Mucosa of stomach (tissue), 1 donor: ENCODE data around the gene LRP2BP.

Experiments used
- H3K27me3 ChIP-seq: one replicate; pipeline ENCODE4 v1.7.0; 2013; ENCODE audit warnings: mild to moderate bottlenecking, low read length; ENCODE audit not compliant: control insufficient read depth, insufficient read depth
- H3K36me3 ChIP-seq: one replicate; pipeline ENCODE4 v1.7.0; 2013; ENCODE audit warnings: low read length; ENCODE audit not compliant: control insufficient read depth, insufficient read depth
- H3K4me1 ChIP-seq: one replicate; pipeline ENCODE4 v1.7.0; 2013; ENCODE audit warnings: mild to moderate bottlenecking, low read length; ENCODE audit not compliant: control insufficient read depth, insufficient read depth
- H3K4me3 ChIP-seq: one replicate; pipeline ENCODE4 v1.7.0; 2013; ENCODE audit warnings: low read length
- H3K9ac ChIP-seq: one replicate; pipeline ENCODE4 v1.7.0; 2013; ENCODE audit warnings: mild to moderate bottlenecking, low read length, moderate library complexity
- H3K9me3 ChIP-seq: one replicate; pipeline ENCODE4 v1.7.0; 2013; ENCODE audit warnings: mild to moderate bottlenecking, low read length, moderate library complexity; ENCODE audit not compliant: control insufficient read depth
- donor health status: Pancreatic carcinoma.

LRP2BP gene

DNA sequence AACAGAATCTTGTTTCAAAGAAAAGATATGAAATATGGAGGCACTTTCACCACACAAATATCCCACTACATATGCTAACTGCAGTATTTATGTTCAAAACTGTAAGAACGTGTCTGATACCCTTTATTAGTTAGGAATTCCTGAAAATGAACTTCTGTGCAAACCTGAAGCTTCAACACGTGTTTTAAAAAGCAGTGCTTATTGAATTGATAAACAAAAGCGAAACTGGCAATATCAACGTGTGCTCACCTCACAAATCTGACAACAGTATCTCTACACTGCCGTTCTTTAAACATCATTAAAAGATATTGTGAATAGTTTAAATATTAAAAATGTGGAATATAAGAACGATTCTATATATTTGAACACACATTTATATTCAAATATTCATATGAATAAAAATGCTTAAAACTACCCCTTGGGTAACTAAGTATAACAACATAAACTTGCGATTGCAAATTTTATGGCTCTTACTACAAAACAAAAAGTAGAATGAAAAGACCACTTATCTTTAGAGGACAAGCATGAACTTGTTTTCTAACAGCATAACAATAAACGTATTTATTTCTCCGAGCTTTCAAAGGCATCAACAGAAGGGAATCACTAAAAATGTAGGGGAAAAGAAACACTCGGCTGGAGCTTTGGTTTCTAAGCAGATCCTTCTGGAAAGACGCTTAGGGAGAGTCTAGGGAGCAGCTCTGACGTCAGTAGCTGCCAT, at the start of gene LRP2BP:
Gene LRP2BP, minus strand, starts transcription at position 687 of the 718 bp plus-strand sequence. CDS start 17,738 bp downstream, outside the sequence.
- H3K4me3 ChIP-seq = peak within 1 kb of the TSS; percentile 95
- H3K4me1 ChIP-seq = peaks cover 18% of the 10 kb centered on the region
- no peaks in the 10 kb centered on the region for H3K27me3 ChIP-seq
- peak within 1 kb of the TSS; percentile 92 for H3K9ac ChIP-seq
- no peaks in the 10 kb centered on the region for H3K36me3 ChIP-seq
- H3K9me3 ChIP-seq = no peaks in the 10 kb centered on the region

DNA sequence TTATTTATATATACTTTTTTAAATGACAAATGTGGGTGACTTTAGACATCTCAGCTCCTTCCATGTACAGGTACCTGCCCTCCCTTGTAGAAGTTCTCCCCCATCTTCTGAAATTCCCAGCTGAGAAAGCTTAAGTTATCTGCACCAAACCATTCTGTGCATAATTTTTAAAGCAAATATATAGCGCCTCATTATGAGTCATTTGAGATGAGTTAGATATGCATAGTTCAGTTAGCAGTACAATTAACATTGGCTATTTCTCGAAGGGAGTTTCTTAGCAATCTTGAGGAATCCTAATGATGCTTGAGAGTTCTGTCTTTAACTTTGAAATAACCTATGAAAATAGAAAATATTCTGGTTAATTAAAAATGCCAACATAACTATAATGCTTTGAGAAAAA, 49.5 kb upstream of the LRP2BP start:
- Histone ChIP-seq H3K4me1 (no peaks in the 10 kb centered on the region), H3K27me3 (no peaks in the 10 kb centered on the region), H3K9ac (no peak overlapping the region), H3K36me3 (no peaks in the 10 kb centered on the region), H3K4me3 (no peak overlapping the region), H3K9me3 (no peaks in the 10 kb centered on the region)

DNA sequence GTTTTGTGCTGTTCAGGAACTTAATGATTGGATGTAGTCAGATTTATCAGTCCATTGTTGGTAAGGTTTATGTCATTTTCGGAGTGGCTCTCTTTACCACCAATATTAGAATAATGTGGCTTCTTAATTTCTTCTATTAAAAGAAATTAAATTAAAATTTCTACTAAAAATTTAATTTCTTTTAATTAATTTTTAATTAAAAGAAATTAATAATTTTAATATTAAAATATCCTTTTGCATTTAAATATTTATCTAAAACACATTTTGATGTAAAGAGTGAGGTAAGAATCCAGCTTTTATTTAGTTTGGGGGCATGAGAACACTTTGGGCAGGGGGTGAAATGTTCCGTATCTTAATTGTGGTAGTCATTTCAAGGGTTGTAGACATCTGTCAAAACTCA, 45.8 kb upstream of the LRP2BP start:
- Histone ChIP-seq H3K9me3 (no peaks in the 10 kb centered on the region), H3K36me3 (no peaks in the 10 kb centered on the region), H3K9ac (no peak overlapping the region), H3K4me3 (no peak overlapping the region), H3K27me3 (no peaks in the 10 kb centered on the region), H3K4me1 (no peaks in the 10 kb centered on the region)

DNA sequence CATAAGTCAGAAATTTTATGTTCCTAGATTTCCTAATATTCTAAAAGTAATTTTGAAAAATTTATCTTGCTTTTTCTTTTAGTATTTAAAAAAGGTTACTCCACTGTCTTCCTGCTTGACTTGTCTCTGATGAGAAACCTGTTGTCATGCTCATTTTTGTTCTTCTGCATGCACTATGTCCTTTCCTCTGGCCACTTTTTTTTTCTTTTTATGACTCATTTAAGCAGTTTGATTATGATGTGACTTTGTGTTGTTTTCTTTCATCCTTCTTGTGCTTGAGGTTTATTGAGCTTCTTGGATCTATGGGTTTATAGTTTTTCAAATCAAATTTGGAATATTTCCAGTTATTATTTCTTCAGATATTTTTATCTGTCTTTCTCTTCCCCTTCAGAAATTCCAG, 42.1 kb upstream of the LRP2BP start:
- Histone ChIP-seq H3K4me1 (no peaks in the 10 kb centered on the region), H3K9me3 (no peaks in the 10 kb centered on the region), H3K4me3 (no peak overlapping the region), H3K36me3 (no peaks in the 10 kb centered on the region), H3K27me3 (no peaks in the 10 kb centered on the region), H3K9ac (no peak overlapping the region)

DNA sequence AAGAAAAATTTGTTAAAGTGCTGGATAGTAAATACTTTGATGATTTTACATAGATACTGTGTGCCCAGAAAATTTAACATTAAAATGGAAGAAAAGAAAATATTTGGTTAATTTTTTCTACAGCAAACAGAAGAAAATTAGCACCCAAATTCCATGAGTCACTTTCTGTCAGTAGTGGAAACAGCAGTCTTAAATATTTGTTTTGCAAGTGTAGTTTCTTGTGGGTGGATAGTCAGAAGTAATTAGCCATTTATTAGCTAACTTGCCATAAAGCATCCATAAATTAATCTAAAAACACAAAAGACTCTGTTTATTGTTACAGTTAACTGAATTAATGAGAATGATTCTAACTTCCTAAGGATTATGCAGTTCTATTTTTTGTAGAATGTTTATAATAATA, 39.7 kb upstream of the LRP2BP start:
- H3K36me3 ChIP-seq = no peaks in the 10 kb centered on the region
- no peak overlapping the region for H3K4me3 ChIP-seq
- no peaks in the 10 kb centered on the region for H3K27me3 ChIP-seq
- no peaks in the 10 kb centered on the region for H3K4me1 ChIP-seq
- no peaks in the 10 kb centered on the region for H3K9me3 ChIP-seq
- no peak overlapping the region for H3K9ac ChIP-seq

DNA sequence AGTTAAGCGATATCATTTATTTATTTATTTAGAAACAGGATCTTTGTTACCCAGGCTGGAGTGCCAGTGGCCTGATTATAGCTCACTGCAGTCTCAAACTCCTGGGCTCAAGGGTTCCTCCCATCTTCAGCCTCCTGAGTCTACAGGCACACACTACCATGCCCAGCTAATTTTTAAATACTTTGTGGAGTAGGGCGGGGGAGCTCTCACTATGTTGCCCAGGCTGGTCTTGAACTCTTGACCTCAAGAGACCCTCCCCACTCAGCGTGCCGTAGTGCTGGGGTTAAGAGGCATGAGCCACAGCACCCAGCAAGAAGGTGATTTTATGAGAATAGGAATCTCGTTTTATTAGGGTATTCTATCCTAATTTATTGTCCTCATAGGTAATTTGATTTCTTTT, 33.9 kb upstream of the LRP2BP start:
- Histone ChIP-seq H3K4me3 (no peak overlapping the region), H3K9me3 (no peaks in the 10 kb centered on the region), H3K4me1 (peaks cover 6% of the 10 kb centered on the region), H3K36me3 (no peaks in the 10 kb centered on the region), H3K9ac (no peak overlapping the region), H3K27me3 (no peaks in the 10 kb centered on the region)

DNA sequence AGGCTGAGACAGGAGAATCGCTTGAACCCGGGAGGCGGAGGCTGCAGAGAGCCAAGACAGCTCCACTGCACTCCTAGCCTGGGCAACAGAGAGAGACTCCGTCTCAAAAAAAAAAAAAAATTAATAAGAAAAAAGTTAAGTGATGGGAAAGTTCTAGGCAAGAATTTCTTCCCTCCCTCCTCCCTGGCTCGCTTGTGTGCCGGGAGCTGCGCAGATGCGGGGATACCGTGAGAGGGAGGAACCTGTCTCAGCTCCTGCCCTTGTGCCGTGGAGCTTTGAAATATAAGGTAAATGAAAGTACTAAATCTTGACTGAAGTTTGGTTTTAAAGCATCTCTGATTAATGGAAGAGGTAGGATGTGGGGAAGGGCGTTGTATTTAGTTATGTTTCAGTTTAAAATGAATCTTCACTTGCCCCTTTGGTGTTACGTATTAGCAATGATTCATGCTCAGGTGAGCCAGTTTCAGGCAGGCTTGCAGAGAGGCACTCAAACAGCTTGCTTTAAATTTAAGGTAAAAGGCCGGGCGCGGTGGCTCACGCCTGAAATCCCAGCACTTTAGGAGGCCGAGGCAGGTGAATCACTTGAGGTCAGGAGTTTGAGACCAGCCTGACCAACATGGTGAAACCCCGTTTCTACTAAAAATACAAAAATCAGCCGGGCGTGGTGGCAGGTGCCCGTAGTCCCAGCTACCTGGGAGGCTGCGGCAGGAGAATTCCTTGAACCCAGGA, 31.4 kb upstream of the LRP2BP start:
- Histone ChIP-seq H3K9me3 (no peaks in the 10 kb centered on the region), H3K36me3 (no peaks in the 10 kb centered on the region), H3K4me1 (peaks cover 11% of the 10 kb centered on the region), H3K4me3 (no peak overlapping the region), H3K27me3 (no peaks in the 10 kb centered on the region), H3K9ac (no peak overlapping the region)

DNA sequence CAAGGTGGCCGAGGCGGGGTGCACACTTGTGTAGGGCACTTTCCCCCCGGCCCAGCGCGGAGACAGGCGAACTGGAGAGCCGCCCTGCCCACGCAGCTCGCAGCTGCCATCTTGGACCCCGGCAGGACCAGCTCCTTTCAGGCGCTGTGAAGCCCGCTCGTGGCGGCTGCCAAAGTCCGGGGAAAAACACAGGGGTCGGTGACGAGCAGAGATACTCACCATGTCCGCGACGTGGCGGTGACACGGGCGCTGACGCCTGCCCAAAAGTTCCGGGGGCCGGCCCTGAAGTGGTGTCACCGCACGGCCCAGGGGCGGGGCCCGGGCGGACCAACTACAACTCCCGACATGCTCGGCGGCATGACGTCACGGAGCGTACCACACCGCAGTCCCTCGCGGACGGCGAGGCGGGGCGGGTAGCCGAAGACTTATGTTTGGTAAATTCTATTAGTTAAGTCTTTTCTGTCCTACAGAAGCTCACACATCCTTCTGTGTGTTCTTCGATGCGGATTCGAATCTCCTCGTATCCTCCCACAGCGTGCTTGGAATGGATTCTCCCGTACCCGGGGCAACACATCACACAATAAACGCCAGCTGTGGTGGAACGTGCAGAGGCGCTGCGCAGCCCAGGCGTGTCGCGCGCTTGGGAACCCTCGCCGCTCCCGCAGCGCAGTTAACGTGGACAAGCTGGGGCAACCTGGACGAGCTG, 30.1 kb upstream of the LRP2BP start, which contains the start of gene UFSP2:
Gene UFSP2, minus strand, starts transcription at position 318 of the 706 bp plus-strand sequence. Its CDS starts 96 bp downstream, at position 222.
- Histone ChIP-seq H3K9me3 (no peaks in the 10 kb centered on the region), H3K4me3 (peak within 1 kb of the TSS; percentile 89), H3K36me3 (no peaks in the 10 kb centered on the region), H3K27me3 (no peaks in the 10 kb centered on the region), H3K4me1 (peaks cover 11% of the 10 kb centered on the region), H3K9ac (peak within 1 kb of the TSS; percentile 89)

DNA sequence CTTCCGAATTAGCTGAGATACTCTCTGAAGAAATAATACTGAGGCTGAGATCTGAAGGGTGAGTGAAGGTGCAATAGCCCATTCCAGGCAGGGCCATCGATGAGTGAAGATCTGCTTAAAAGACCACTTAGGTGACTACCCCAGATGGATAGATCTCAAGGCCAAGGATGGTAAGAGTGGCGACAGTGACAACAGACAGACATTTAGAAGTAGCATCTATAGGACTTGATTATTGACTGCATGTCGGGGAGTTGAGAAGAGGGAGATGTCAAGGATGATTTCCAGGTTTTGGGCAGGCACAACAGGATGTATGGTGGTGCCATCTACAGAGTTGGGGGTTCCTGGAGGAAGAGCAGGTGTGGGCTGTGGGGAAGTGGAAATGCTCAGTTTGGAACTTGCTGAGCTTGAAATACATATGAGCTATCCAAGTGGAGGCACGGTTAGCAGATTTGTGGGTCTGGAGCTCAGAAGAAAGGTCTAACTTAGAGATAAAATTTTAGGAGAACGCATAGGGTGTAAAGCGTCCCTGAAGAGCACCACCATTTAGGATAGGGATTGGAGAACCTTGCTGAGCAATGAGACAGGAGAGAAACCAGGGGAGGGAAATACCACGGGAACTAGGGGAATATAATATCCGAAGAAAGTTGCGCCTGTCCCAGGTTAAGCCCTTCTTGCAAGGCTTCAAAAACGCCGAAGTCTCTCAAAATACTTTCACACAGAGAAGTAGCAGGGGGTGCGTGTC, 29.4 kb upstream of the LRP2BP start:
- no peaks in the 10 kb centered on the region for H3K9me3 ChIP-seq
- peaks cover 11% of the 10 kb centered on the region for H3K4me1 ChIP-seq
- no peaks in the 10 kb centered on the region for H3K36me3 ChIP-seq
- peak overlapping the region; percentile 89 for H3K4me3 ChIP-seq
- H3K9ac ChIP-seq = peak overlapping the region; percentile 89
- no peaks in the 10 kb centered on the region for H3K27me3 ChIP-seq

DNA sequence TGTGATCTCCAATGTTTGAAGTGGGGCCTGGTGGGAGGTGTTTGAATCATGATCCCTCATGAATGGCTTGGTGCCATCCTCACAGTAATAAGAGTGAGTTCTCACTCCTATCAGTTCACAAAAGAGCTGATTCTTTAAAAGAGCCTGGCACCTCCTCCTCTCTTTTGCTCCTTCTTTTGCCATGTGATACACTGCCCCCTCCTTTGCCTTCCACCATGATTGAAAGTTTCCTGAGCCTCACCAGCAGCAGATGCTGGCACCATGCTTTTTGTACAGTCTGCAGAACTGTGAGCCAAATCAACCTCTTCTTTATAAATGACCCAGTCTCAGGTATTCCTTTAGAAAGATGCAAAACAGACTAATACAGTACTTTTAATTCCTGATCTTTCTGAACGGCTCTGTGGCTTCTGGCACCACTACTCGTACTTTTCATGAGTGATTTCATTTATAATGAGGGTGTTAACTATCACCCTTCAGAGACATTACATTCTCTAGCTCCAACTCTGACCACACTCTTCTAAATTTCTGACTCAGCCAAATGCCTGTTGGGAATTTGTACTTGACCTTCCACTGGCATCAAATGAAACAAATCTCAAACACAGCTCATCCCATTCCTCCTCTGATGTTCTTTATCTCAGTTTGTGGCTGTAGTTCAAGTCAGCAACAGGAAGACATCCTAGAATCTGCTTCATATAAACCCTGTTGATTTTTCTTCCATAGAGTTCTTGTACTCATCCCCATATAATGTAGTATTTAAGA, 25.8 kb upstream of the LRP2BP start:
- Histone ChIP-seq H3K9ac (no peak overlapping the region), H3K4me3 (no peak overlapping the region), H3K36me3 (peaks cover 4% of the 10 kb centered on the region), H3K9me3 (no peaks in the 10 kb centered on the region), H3K4me1 (peaks cover 11% of the 10 kb centered on the region), H3K27me3 (no peaks in the 10 kb centered on the region)

DNA sequence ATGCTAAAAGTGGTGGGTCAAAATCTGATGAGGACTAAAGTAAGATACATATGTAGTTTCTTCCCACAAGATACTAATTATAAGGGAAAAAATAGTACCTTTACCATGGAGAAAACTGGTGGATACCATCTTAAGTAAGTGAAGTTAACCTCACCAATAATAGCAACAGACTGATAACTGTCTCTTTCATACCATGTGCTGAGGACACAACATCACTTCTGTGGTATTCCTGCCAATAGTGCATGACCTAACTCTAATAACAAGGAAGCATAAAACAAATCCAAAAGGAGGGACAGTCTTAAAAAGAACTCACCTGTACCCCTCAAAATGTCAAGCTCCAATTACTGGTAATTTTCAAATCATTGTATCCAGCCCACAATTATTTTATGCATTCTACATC, 21.2 kb upstream of the LRP2BP start:
- Histone ChIP-seq H3K9me3 (no peaks in the 10 kb centered on the region), H3K4me3 (no peak overlapping the region), H3K4me1 (no peaks in the 10 kb centered on the region), H3K9ac (no peak overlapping the region), H3K27me3 (no peaks in the 10 kb centered on the region), H3K36me3 (peaks cover 4% of the 10 kb centered on the region)
